ENCODE results near the gene PTTG1IP.
"Not testable (repeated sequence)": the region's sequence is repeated elsewhere in the genome, so short reads cannot be mapped to it uniquely, and the experiment has no call there.

PTTG1IP gene

DNA sequence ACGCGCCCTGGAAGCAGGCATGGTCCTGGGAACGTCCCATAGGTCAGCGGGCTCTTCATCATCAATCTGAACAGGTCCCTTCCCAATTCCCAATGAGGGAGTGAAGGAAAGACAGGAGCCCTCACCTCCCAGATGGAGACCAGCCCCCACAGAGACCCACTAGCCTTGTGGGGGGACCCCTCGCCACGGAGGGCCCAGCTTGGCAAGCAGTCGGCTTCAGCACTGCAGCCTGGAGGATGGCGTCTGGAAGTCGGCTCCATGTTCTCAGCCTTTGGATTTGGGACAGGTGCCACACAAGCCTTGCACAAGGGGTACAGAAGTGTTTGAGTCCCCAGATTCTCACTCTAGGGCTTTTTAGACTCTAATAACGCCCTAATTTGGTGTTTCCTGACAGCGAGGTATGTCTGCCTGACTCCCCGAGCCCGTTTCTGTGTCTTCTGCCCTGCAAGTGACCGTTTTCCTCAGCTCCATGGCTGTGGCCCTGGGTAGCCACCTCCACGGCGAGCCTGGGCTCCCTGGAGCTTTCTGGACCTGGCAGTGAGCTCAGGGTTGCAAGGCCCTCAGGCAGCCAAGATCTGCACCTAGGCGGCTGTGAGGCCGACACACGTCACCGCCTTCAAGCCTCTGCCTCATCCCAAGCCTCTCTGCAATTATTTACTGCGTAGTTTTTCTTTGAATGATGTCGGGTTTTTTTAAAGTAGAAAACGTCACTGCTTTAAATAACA is 30.6 kb downstream of the PTTG1IP start:
- no peak for DNase-seq (ENCODE audit: low read depth)

DNA sequence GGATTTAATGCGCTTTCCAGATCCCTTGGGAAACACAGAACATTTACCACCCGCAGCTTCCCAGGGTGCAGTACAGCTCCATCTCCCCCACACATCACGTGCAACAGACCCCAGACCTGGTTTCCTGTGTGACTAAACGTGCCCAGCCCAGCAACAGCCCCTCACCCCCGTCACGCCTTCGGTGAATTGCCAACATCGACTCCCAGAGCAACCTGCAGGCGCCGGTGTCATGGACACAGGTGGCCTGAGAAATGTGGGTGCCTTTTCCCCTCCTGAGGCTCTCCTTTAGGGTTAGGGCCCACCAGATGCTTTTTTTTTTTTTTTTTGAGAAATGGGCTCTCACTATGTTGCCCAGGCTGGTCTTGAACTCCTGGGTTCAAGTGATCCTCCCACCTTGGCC is 31.4 kb downstream of the PTTG1IP start:
- DNase-seq (ENCODE audit: low read depth): no peak

DNA sequence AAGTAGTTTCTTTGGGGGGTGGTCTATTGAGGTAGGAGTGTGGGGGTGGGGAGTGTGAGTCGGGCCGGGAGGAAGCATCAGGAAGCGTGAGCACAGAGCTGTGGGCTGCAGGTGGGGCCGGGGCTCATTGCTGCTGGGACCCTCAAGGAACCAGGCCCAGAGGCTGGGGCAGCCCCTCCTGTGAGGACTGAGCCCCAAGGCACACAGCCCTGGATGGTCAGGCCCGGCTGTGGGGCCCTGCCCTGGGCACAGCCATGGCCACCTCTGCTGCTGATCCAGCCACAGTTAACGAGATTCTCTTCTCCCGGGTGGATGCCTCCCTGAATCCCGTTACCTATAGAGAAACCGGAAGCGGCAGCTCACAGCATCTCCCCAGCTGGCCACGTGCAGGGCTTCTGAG is 32.7 kb downstream of the PTTG1IP start:
- no peak for DNase-seq (ENCODE audit: low read depth)

DNA sequence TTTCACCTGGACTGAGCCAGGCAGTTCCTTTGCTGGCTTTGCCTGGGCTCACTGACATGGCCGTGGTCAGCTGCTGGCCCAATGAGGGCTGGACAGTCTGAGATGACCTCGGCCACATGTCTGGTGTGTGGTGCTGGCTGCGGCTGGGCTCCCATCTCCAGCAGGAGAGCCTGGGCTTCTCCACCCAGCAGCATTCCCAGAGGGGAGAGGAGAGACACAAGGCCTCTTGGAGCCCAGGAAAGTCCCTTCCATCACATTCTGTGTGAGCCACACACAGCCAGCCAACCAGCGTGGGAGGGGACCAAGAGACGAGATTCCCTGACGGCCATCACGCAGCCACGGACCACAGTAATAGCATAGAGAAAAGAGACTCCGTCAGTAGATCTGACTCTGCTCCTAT is 34.5 kb downstream of the PTTG1IP start:
- DNase-seq (ENCODE audit: low read depth): no peak

DNA sequence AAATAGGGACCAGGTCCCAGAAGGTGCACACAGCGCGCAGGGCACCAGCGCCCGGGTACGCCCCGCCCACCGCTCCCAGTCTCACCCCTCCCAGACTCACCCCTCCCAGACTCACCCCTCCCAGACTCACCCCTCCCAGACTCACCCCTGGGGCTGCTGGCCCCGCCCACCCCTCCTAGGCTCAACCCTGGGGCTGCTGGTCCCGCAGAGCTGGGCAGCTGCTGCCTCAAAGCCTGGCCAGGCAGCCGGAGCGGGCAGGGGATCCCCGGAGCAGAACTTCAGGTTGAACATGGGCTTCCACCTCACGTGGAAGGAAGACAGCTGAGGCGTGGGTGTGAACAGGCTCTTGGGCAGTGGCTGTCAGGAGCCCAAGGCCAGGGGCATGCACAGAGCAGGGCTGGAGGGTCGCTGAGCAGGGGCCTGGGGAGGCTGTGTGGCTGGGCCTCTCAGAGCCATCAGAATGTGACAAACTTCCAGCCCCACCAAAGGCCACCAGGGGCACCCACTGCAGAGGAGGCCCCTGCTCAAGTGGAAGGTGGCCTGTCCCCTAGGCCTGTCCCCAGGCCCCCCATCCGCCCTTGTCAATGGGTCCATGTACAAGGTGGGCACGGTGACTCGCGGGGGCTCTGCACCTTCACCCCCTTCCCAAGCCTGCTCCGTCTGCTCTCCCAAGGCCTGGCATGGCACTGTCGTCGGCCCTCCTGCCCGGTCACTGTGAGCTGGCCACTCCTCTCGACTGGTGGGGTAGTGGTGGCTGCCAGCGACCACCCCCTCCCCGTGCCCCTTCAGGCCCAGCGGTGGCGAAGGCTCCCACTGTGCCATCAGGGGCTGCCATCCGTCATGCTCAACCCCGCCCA is 35.2 kb downstream of the PTTG1IP start:
- no peak for DNase-seq (ENCODE audit: low read depth)

DNA sequence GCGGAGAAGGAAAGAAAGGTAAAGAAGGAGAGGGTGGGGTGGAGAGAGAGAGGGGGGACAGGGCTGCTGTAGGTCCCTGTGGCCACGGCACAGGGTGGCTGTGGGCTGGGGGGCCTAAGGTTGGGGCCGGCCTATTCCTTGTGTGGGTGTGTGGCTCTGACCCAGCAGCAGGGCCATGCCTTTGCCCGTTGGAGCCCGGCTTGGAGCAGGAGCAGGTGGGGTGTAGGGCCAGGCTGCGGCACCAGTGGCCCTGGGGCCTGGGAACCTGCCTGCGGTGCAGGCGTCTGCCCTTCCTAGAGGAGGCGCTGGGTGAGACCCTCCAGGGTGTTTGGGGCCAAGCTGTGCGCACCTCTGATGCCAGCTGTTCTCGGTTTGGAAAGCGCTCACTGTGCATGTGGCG is 36.0 kb downstream of the PTTG1IP start:
- DNase-seq (ENCODE audit: low read depth): no peak

DNA sequence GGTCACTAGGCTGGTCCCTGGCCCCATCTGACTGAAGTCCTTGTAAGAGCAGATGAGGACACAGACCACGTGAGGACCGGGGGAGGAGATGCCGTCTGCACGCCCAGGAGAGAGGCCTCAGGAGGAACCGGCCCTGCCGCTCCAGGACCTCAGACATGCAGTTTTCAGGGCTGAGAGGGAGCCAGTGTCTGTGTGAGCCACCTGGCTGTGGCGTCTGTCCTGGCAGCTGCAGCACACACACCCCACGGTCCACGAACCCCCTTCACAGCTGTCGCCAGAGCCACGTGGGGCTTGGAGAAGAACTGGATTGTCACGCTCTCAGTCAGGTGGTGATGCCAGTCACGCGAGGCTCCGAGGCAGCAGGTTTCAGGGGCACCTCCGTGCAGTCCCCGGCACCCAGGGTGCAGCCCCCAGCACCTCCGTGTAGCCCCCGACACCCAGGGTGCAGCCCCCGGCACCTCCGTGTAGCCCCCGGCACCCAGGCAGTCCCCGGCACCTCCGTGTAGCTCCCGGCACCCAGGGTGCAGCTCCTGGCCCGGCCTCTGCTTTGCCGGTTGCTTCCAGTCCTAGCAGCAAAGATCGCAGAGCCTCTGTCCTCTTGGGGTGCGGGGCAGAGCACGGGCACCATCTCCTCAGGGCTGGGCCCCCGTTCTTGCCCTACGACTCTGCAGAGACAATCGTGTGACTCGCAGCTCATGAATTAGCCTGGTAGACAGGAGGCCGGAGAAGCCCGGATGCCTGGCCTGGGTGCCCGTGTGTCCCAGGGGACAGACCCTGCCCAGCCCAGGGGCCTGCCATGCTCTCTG is 36.6 kb downstream of the PTTG1IP start:
- DNase-seq (ENCODE audit: low read depth): no peak

DNA sequence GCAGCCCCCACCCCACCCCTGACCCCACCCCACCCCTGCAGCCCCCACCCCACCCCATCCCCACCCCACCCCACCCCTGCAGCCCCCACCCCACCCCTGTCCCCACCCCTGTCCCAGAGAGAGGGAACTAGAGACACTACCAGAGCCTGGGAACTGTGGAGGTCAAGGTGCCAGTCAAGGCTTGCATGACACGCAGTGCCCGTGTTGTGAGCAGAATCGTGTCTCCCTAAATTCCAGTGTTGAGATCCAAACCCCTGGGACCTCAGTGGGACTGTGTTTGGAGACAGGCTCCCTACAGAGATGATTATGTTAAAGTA is 37.2 kb downstream of the PTTG1IP start:
- no peak for DNase-seq (ENCODE audit: low read depth)

DNA sequence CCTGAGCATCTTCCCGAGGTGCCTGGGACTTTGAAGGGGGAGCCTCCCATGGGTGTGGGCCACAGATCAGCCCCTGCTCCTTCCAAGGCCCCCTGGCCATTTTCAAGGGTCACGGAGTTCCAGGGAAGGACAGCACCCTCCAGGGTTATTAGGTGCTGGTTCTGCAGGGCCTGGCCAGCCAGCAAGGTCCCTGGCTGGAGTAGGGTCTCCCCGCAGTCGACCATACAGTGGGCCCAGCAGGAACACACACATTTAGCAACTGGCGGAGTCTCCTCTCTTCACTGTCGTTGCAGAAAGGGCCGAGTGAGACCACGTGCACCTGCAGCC is 37.9 kb downstream of the PTTG1IP start:
- DNase-seq (ENCODE audit: low read depth): no peak

DNA sequence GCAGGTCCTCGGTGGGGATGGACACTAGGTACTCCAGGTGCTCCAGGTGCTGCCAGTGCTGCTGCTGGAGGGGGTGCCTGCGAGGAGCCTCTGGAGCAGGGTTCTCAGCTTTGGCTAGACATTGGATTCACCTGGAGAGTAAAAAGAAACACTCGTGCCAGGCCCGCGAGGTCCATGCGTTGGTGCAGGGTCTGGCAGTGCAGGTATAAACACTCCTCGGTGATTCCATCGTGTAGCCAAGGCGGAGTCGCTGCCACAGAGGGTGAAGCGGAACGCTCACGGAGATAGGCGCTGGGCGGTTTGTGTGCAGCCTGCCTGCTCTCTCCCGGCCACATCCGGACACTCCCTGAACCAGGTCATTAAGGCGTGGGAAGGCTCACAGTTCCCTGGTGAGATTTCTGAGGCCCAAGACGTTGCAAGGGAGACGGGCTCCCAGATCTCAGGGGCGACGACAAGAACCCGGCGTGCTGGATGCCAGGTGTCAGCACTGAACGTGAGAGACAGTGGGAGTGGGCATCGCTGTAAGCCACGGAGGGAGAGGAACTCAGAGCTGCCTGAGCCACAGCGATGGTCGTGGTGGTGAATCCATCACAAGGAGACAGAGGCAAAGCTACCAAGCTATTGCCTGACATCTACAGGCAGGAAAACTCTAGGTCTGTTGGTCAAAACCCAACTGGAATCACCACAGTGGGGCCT is 38.4 kb downstream of the PTTG1IP start:
- DNase-seq (ENCODE audit: low read depth): no peak

DNA sequence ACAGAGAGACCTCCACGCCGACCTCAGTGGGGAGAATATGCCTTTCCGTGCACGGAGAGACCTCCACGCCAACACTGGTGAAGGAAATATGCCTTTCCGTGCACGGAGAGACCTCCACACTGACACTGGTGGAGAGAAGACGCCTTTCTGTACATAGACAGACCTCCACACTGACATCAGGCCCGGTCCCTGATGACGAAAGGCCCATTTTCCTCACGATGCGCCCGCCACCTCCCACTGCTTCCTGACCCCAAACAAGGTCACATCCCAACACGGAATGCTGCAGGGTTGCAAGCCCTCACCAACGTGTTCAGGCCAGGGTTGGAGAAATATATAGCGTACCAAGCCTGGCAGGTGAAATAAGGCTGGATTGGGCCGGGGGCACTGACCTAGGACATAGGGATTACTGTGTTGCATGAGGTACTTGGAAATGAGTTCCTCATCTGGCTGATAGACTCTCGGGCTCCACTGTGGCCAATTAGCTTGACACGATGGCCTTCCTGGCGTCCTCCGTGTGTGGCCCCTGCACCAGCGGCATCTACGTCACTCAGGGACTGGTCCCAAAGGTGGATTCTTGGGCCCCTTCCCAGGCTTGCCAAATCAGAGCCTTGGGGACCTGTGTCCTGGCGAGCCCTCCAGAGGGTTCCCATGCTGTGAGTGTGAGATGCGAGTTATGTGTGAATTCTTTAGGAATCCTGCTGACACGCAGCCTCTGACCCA is 39.1 kb downstream of the PTTG1IP start:
- no peak for DNase-seq (ENCODE audit: low read depth)

DNA sequence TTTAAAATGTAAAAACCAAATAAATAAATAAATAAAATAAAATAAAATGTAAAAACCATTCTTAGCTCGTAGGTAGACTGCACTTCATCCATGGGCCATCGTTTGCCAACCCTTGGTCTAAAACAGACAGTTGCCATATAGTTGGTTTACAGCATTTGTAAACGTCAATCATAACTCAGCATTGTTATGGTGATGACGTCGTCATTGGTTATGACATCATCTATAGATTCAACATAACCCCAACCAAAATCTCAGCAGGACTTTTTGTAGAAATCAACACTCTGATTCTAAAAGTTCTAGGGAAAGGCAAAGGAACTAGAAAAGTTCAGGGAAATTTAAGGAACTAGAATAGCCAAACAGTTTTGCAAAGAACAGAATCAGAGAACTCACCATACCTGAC is 39.8 kb downstream of the PTTG1IP start:
- DNase-seq (ENCODE audit: low read depth): no peak

DNA sequence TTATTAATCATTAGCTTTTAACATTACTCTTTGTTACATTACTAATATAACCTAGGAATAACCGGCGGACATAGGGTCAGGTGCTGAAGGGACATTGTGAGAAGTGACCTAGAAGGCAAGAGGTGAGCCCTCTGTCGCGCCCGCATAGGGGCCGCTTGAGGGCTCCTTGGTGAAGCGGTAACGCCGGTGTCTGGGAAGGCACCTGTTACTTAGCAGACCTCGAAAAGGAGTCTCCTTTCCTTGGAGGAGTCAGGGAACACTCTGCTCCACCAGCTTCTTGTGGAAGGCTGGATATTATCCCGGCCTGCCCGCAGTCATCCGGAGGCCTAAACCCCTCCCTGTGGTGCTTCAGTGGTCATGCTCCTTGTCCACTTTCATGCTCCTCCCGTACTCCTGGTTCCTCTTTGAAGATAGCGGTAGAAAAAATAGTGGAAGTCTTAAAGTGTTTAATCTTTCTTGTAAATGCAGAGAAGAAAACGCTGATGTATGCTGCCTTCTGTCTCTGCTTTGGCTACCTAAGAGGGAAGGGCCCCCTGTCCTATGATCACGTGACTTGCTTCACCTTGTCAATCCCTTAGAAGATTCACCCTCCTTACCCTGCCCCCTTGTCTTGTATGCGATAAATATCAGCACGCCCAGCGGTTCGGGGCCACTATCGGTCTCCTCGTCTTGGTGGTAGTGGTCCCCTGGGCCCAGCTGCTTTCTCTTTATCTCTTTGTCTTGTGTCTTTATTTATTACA is 40.8 kb downstream of the PTTG1IP start:
- DNase-seq (ENCODE audit: low read depth): not testable (repeated sequence)

DNA sequence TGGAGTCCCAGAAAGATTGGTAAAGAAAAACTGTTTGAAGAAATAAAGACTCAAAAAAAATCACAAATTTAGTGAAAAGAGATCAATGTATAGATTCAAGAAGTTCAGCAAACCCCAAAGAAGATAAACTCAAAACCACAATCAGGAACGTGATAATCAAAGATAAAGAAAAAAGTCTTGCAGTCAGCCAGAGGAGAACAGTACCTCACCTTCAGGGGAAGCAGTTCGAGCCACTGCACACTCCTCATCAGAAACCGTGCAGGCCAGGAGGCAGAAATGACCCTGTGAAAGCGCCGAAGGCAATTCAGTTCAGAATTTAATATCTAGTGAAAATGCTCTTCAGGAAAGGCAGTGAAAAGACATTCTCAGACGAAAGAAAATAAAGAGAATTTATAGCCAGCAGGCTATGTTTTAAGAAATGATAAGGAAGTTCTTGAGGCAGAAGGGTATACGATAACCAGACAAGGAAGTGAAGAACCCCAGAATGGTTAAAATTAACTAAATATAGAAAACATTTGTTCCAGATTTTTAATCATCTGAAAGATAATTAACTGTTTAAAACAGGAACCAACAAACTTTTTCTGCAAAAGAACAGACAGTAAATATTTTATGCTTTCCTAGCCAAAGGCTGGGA is 42.1 kb downstream of the PTTG1IP start:
- no peak for DNase-seq (ENCODE audit: low read depth)

DNA sequence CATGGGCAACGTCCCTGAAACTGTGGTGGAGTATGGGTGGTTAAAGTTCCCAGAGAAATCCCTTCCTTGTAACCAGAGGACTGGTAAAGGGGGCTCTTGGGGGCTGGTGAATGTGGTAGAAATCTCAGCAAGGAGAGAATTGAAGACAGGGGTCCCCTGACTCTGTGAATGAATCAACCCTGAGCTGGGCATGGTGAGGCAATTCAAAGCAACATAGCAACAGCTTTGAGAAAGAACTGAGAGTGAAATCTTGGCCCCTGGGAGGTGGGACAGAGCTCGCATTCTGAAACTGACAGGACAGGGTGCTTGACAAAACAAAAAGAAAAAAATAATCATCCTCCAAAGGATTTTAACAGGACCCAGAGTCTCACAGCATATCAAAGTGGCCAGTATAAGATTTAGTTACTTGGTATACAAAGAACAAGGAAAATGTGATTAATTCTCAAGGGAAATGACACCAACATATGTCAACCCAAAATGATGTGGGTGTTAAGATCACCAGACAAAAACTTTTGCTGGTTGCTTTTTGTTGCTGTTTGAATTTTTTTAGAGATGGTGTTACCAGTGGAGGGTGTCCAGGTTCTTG is 43.9 kb downstream of the PTTG1IP start:
- no peak for DNase-seq (ENCODE audit: low read depth)

DNA sequence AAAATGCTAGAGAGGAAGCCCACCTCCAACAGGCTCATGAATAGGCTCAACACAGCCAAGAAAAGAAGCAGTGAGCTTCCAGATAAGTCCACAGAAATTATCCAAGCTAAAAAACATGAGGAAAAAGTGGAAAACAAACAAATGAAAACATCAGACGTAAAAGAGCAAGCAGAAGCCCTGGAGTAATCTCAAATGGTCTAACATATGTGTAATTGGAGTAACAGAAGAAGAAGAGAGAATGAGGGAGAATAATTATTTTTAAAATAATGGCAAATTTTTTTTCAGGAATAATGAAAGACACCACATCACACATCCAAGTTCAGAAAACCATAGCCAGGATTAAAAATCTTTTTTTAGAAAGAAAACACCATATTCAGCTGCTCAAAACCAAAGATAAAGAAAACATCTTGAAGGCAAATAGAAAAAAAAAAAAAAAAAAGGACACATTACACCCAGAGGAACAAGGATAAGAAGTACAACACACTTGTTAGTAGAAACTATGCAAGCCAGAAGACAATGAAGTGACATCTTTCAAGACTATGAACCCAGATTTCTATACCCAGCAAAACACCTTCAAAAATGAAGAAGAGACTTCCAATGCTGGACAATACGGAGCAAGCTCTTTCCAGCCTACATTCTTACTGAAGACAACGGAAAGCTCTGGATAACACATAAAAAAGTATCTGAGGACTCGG is 45.0 kb downstream of the PTTG1IP start:
- DNase-seq (ENCODE audit: low read depth): no peak

DNA sequence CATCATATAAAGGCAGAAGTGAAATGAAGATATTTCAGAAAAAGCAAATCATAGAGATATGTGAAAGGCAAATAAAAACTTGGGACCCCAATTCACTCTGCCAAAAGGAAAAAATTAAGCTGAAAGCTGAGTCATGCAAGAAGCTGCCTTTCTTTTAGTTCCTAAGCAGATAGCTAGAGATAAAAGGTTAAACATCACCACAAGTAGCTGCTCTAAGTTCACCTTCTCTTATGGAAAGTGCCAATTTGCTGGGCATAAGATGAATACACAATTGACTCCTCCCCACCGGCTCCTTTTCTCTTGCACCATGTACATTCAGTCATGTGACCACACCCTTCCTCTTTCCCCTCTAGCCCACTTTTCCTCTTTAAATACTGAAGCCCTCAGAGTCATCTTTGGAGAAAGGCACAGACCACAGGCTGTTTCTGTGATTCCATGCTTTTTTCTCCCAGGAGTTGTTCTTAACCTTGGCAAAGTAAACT is 50.3 kb downstream of the PTTG1IP start:
- DNase-seq (ENCODE audit: low read depth): no peak

DNA sequence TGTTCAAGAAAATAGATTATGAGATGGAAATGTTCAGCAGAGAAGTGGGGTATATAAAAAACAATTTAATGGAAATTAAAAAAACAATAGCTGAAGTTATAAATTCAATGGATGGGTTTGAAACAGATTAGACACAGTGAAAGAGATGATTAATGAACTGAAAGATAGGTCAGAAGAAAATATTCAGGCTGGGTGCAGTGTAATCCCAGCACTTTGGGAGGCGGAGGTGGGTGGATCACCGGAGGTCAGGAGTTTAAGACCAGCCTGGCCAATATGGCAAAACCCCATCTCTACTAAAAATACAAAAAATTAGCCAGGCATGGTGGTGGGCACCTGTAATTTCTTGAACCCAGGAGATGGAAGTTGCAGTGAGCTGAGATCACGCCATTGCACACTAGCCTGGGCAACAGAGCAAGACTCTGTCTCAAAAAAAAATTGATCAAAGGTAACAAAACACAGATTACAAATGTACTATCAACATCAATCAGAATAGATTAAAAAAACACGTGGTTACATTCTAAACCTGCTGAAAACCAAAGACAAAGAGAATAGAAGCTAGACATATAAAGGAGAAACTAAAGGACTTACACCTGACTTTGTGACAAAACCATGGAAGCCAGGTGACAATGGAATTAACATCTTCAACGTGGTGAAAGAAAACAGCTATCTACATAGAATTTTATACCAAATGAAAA is 50.9 kb downstream of the PTTG1IP start:
- no peak for DNase-seq (ENCODE audit: low read depth)

DNA sequence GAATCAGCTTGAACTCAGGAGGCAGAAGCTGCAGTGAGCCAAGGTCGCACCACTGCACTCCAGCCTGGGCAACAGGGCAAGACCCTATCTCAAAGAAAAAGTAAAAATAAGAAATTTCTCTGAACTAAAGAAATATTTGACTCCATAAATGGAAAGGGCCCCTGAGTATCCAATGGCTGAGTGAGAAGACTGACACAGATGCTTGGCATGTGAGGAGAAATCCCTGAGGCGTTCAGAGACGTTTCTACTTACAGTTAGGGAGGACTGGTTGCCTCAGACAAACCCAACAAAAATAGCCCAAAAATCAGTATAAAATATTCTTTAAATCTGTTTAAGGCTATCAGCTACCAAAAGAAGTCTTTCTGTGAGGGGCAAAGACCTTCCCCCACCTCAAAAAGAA is 52.6 kb downstream of the PTTG1IP start:
- no peak for DNase-seq (ENCODE audit: low read depth)

Measured in stimulated activated CD8-positive, alpha-beta memory T cell treated with anti-CD3 and anti-CD28 coated beads, Interleukin-12 subunit alpha, Interleukin-12 subunit beta, amount 100 ng/mL, for 4 hours (primary cell).